GM18502 (cell line): Measurements from ENCODE around the gene NPR3.
"Not testable (repeated sequence)": the region's sequence is repeated elsewhere in the genome, so short reads cannot be mapped to it uniquely, and the experiment has no call there.

Experiments used
- ATAC-seq: cut with Tn5 transposase; IDR thresholded peaks from one replicate; pipeline ENCODE4 v1.9.1; 2021; ENCODE audit warnings: mild to moderate bottlenecking; ENCODE audit not compliant: unreplicated experiment, poor library complexity

NPR3 gene

DNA sequence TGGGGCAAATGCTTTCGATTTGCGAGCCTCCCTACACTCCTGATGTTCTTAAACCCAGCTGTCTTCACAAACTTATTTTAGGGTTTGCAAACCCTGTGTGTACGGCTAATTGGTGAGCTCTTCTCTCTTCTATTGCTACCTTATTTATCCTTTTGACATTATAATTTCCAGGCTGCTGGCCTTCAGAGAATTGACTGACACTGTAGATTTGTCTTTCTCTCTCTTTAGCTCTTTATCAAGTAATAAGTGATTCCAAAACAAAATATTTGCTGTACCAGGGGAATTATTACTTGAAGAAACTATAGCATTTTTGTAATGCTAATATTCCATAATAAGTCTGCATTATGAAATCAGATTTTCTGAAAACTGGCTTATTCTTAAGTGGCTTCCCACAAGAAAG, 92.5 kb downstream of the NPR3 start:
- ATAC-seq, result no peak

DNA sequence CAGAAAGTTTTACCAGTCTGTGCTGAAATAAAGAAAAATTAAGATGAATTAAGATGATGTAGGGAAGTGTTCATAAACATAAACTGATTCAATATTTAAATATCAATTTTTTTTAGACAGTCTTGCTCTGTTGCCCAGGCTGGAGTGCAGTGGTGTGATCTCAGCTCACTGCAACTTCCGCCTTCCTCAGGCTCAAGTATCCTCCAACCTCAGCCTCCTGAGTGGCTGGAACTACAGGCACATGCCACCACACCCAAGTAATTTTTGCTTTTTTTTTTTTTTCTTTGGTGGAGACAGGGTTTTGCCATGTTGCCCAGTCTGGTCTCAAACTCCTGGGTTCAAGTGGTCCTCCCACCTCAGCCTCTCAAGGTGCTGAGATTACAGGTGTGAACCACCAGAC, 94.3 kb downstream of the NPR3 start:
- ATAC-seq, result not testable (repeated sequence)

DNA sequence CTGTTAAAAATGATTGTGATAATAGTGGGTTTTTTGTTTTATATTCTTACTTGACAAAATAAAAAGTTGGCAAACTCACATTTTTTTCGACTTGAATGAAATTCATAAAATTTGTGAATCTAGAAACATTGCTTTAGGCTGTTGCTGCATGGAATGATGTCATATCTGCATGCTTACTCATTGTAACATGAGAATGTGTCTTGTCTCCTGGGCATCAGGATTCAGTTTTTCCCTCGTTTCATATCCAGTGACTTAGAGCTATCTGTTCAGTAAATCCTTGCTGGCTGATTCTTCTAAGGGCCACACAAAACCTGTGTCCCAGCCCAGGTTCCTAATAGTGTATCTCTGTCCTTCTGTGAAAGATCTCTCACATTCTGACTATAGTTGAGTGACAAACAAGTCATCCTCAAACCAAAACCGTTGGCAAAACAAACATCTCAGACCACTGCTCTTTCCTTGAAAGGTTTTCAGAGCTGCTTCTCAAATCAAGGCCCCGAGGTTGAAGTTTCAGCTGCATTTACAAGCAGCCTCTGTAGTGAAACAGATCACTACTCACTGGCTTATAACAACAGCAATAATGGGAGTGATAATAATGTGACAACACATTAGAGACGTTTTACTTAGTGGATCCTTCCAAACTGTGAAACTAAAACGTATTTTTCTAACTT, 95.0 kb downstream of the NPR3 start:
- no peak for ATAC-seq

DNA sequence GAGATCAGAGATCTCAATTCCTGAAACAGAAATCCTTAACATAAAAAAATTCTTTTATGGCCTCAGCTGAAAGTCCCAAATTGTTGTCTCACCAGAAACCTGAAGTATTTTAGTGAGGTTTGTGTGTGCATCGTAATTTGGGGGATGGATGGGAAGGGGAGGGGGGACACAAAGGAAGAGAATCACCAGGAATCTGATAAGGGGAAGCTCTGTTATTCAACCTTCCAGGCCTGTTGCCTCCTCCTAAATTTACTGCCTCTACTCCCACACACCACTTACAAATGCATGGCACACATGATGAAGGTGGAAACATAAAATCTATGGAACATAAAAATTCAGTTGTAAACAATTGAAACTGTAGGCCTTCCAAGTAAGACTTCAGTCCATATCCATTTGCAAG, 97.7 kb downstream of the NPR3 start:
- no peak for ATAC-seq

GRCh38 chr5:32810804-32811203, 99.7 kb downstream of the NPR3 start:
- ATAC-seq, result no peak

GRCh38 chr5:32812399-32812798, 101.3 kb downstream of the NPR3 start:
- no peak for ATAC-seq

GRCh38 chr5:32814141-32814540, 103.0 kb downstream of the NPR3 start:
- ATAC-seq, result no peak

- no peak for ATAC-seq
Observed at GRCh38 chr5:32814620-32815019, 103.5 kb downstream of the NPR3 start.

GRCh38 chr5:32827981-32828380, 116.9 kb downstream of the NPR3 start:
- ATAC-seq, result no peak

DNA sequence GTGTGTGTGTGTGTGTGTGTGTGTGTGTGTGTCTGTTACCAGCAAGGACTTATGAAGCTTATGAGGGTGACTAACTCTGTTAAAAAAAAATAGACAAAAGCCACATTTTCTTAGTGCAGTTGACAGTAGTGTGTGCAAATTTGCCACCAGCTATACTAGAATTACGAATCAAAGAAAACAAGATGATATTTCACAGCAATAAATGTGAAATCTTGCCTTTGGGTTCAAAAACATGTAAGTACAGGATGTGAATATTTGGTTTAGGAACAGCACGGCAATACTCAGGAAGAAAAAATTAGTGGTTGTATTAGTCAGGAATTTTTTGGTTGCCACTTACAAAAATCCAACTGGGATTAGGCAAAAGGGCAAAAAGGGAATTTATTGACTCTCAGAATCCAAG, 117.4 kb downstream of the NPR3 start:
- ATAC-seq, result no peak

GRCh38 chr5:32831624-32832023, 120.5 kb downstream of the NPR3 start:
- ATAC-seq, result no peak

GRCh38 chr5:32833127-32833526, 122.0 kb downstream of the NPR3 start:
- ATAC-seq, result no peak

- no peak for ATAC-seq
Observed at GRCh38 chr5:32833663-32834062, 122.5 kb downstream of the NPR3 start.

DNA sequence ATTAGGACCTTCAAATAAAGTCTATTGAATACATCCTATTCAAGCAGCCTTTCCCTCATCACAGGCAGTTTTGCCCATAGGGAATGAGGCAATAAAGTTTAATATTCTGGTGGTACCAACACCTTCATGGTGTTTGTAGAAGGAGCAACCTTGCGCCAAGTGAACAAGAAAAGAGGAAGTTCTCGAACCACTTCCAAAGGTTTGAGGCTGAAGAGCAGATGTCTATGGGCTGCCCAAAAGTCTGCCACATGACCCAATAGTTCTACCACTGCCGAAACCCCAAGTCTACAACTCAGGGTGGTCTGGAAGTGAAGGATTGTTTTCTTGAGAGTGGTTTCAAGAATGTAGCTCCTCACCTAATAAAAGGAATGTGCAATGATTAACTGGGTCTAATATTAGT, 123.1 kb downstream of the NPR3 start:
- no peak for ATAC-seq

DNA sequence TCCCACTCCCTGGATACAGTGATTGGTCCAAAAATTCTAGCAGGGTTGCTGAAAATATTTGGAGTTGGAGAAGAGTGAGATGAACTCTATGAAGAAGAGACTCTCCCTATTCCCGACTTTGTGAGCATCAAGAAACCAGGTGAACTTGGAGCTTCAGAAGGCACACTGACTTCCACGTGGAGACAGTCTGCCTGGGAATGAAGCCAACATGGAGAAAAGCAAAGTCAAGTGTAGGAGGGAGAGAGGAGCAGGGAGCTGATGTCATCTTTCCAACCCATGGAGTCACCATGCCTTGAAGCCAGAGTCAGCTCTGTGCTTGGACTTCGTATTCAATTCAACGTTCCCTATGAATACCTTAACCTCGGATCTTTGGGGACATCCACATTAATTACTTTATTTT, 125.1 kb downstream of the NPR3 start:
- ATAC-seq, result no peak

DNA sequence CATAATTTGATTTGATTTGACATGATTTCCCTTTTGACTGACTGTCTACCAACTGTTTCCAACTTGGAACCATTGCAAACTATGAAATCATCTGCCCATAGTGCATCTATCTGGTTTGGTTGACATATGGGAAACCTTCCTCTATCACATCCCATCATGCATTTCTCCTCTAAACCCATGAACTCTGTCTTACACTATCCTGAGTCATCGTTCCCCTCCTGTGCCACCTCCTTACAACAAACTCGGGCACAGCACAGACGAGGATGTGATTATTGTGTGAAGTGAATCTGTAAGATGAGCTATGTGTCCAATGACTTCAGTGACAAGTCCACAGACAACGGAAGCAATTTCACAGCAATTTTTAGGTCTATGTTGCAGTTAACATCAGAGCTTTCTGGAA, 126.1 kb downstream of the NPR3 start:
- ATAC-seq, result no peak

DNA sequence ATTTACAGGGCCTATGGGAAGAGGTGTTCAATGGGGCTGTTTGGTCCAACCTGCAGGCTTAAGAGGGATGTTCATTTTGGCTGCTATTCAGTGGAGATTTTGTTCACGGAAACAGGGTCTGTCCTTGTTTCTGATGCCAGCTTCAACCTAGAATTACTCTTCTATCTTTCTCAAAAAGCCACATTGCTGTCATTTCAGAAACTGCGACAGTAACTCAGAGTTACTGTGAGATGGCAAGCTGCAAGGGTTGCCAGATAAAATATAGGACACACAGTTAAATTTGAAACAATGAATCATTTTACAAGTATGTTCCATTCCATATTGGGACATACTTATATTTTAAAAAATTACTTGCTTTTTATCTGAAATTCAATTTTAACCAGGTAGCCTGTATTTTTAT, 128.0 kb downstream of the NPR3 start:
- no peak for ATAC-seq

DNA sequence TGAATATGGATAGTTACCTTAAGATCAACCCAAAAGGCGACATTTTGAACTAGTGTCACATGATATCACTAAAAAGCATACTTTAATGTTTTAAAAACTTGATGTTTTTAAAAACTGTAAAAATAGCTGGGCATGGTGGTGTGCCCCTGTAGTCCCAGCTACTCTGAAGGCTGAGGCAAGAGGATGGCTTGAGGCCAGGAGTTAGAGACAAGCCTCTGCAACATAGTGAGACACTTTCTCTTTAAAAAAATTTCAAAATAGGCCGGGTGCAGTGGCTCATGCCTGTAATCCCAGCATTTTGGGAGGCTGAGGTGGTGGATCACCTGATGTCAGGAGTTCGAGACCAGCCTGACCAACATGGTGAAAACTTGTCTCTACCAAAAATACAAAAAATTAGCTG, 129.5 kb downstream of the NPR3 start:
- ATAC-seq, result no peak
